C4-2B (cell line): ENCODE data around the gene PACRG.

Experiments used
- H3K27ac ChIP-seq: fragments of 450-650 bp; 2 replicates; pipeline ENCODE4 v1.5.1; 2017
- CTCF ChIP-seq: fragments of 450-650 bp; conservative IDR thresholded peaks from 2 replicates; pipeline ENCODE4 v1.5.1; 2017; ENCODE audit warnings: mild to moderate bottlenecking
- ZFX ChIP-seq: fragments of 450-650 bp; IDR thresholded peaks from 2 replicates; pipeline ENCODE4 v1.6.1; 2017

Gene PACRG

GRCh38 chr6:162862462-162862861 lies 134.7 kb downstream of the PACRG start:
- TF ChIP-seq CTCF: no peak
- no peak for TF ChIP-seq ZFX
- H3K27ac ChIP-seq: no peak overlapping the region

- TF ChIP-seq CTCF (no peak), ZFX (no peak)
- no peak overlapping the region for H3K27ac ChIP-seq
Measured at GRCh38 chr6:162862941-162863340, 135.2 kb downstream of the PACRG start.

GRCh38 chr6:162863821-162864220 lies 136.0 kb downstream of the PACRG start:
- H3K27ac ChIP-seq: no peak overlapping the region
- TF ChIP-seq ZFX (no peak), CTCF (no peak)

GRCh38 chr6:162864911-162865310 lies 137.1 kb downstream of the PACRG start:
- H3K27ac ChIP-seq: no peak overlapping the region
- TF ChIP-seq CTCF (no peak), ZFX (no peak)

- TF ChIP-seq CTCF (no peak), ZFX (no peak)
Measured at GRCh38 chr6:162866656-162867055, 138.9 kb downstream of the PACRG start.

GRCh38 chr6:162868397-162868796 lies 140.6 kb downstream of the PACRG start:
- TF ChIP-seq CTCF (no peak), ZFX (no peak)
- no peak overlapping the region for H3K27ac ChIP-seq

More at GRCh38 chr6:162866656-162867055, 138.9 kb downstream of the PACRG start:
- no peak overlapping the region for H3K27ac ChIP-seq

GRCh38 chr6:162871966-162872365 lies 144.2 kb downstream of the PACRG start:
- no peak overlapping the region for H3K27ac ChIP-seq
- TF ChIP-seq ZFX: no peak
- no peak for TF ChIP-seq CTCF
